Neuron (in vitro differentiated cells): ENCODE results near the gene CDH2.

Experiments used
- H2AFZ ChIP-seq: one replicate; pipeline ENCODE4 v1.6.1; 2013; ENCODE audit warnings: low read depth, mild to moderate bottlenecking, inconsistent platforms, low read length, moderate library complexity
- H3K27me3 ChIP-seq: one replicate; pipeline ENCODE4 v1.6.1; 2013; ENCODE audit warnings: low read length; ENCODE audit not compliant: insufficient read depth
- H3K36me3 ChIP-seq: one replicate; pipeline ENCODE4 v1.6.1; 2013; ENCODE audit warnings: low read length; ENCODE audit not compliant: insufficient read depth
- H3K4me1 ChIP-seq: one replicate; pipeline ENCODE4 v1.6.1; 2013; ENCODE audit warnings: low read length; ENCODE audit not compliant: insufficient read depth
- H3K4me3 ChIP-seq: 2 replicates; pipeline ENCODE4 v1.5.1; 2013; ENCODE audit warnings: mild to moderate bottlenecking, low read length, moderate library complexity
- H3K9me3 ChIP-seq: one replicate; pipeline ENCODE4 v1.6.1; 2013; ENCODE audit warnings: low read length

CDH2 gene

DNA sequence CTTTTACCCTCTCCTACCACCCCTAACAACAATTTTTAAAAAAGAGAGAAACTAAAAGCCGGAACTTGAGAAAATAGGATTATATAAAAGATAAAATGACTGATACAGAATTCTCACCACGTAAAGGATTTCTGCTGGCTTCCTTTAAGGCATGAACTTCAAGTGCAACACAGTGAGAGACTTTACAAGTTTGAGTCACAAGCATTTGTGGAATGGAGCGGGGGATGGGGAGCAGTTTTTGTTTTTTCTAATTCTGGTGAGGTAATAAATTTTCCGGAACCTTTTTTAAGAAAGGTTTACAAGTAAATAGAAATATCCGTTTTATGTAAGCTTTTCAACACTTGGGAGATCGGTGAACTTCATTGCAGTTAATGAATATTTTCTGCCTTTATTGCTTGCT lies 1.8 kb upstream of the CDH2 start:
- Histone ChIP-seq H3K4me3 (peak overlapping the region; percentile 98), H3K27me3 (no peaks in the 10 kb centered on the region), H3K9me3 (no peaks in the 10 kb centered on the region), H2AFZ (peak overlapping the region; percentile 29), H3K4me1 (peaks cover 14% of the 10 kb centered on the region), H3K36me3 (no peaks in the 10 kb centered on the region)

DNA sequence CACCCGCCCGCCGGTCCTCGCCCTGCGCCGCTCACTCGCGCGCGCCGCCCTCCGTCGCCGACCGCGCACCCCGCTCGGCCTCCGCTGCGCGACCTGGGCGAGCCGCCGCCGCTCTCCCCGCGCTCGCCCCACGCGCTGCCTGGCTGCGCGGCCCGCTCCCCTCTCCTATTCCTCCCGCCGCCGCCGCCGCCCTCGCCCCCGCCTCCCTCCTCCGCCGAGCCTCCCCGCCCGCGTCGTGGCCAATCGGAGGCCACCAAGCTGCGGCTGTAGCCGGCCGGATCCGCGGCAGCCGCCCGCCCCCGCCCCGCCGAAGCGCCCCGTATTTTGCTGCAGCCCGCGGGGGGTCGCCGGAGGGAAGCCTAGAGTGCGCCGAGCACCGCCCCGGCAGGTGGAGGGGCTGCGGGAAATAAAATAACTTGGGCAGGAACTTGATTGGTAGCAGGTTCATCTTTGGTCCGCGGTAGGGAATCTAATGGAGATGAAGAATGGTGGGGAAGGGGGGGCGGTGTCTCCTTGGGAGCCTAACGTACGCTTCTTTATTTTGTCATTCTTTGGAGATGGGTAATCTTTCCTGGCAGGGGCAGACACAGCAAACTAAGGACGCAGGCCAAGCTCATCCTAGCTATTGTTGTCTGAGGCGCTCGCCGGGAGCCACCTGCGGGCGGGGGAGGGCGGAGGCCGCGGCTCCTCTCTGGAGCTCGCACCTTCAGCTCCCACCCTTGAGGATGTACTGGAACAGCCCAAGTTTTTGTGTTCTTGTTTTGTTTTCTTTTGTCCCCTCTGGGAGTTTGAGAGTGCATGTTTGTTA lies 1.1 kb upstream of the CDH2 start:
- Histone ChIP-seq H2AFZ (peak overlapping the region; percentile 29), H3K4me3 (peak overlapping the region; percentile 98)

DNA sequence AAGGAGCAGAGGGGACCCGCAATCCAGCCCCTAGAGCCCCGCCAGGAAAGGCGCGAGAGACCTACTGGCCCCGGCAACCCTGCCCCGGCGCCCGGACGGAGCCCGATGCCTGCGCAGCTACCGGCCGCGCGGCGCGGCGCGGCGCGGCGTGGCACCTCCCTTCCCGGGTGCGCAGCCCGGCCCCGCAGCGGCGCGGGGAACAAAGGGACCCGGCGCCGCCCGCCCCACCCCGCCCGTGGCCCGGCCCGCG lies 307 bp downstream of the CDH2 start:
- H3K9me3 ChIP-seq = no peaks in the 10 kb centered on the region
- H3K4me3 ChIP-seq = peak overlapping the region; percentile 98
- H3K27me3 ChIP-seq = no peaks in the 10 kb centered on the region
- no peaks in the 10 kb centered on the region for H3K36me3 ChIP-seq
- peaks cover 26% of the 10 kb centered on the region for H3K4me1 ChIP-seq
- H2AFZ ChIP-seq = no peak overlapping the region

More for the DNA sequence above, 1.1 kb upstream of the CDH2 start:
- Histone ChIP-seq H3K36me3 (no peaks in the 10 kb centered on the region), H3K9me3 (no peaks in the 10 kb centered on the region), H3K4me1 (peaks cover 18% of the 10 kb centered on the region), H3K27me3 (no peaks in the 10 kb centered on the region)

DNA sequence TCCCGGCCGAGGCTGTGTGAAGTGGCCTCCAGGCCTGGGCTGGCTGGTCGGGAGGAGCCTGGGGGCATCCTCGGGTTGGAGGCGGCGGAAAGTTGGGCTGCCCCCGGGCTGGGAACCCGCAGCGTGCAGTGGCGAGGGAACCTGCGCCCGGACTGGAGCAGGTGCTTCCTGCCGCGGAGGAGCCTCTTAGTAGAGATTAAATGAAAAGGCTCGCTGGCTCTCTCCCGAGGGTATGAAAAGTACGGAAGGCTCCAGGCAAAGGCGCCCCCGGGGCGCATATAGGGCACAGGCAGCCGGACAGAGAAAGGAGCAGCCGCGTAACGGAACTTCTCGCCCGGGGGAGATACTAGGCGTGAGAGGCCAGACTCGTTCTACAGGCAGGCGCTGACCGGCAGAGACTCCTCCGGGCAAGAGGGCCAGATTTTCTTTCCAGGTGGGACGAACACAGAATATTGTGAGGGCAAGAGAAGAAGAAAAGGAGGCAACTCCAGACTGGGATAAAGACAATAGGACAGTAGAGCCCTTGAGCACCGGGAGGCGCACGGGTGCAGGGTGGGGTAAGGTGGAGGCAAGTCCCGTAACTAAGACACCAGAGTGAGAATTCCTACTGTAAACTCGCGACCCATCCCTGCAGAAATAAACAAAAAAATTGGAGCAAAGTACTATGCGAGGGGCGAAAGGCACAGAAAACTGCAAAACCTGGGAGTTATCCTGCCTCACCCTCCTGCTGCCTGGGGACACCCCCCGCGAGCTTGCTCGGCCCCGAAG lies 816 bp downstream of the CDH2 start:
- Histone ChIP-seq H3K36me3 (peaks cover under 1% of the 10 kb centered on the region), H3K9me3 (no peaks in the 10 kb centered on the region), H3K27me3 (no peaks in the 10 kb centered on the region), H3K4me3 (peak overlapping the region; percentile 98), H3K4me1 (peaks cover 31% of the 10 kb centered on the region), H2AFZ (no peak overlapping the region)

DNA sequence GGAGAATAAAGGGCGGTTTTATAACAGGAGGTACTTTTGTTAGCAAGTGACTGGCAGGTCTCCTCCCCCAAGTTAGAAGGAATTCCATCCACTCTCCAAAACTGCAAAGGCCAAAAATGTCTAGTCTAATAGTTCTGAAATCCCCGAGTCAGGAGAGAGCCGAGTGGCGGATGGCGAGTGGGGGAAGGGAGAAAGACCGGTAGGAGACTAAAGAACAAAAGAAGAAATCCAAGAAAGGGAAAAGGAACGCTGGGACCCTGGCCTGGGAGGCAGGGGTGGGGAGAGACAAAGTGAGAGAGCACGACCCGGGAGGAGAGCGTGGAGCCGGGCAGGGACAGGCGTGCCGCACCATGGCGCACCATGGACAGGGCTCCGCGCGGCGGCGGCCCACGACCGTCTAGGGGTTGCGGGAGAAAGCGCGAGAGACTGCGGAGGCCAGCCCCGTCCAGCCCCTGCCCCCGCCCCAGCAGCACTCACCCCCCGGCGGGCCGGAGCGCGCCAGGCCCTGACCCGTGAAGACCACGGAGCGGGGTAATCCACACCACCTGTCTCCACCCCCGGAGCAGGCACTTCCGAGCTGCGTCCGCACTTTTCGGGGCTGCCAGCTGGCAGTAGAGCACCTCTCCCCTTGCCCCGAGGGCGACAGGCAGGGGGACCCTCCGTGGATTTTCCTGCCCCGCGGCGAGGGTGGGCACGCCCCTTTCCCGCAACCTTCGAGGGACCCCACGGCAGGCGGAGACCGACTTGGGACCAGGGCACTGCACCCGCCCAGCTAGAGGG lies 1.6 kb downstream of the CDH2 start:
- Histone ChIP-seq H3K36me3 (peaks cover 8% of the 10 kb centered on the region), H3K4me1 (peaks cover 37% of the 10 kb centered on the region), H3K27me3 (no peaks in the 10 kb centered on the region)

DNA sequence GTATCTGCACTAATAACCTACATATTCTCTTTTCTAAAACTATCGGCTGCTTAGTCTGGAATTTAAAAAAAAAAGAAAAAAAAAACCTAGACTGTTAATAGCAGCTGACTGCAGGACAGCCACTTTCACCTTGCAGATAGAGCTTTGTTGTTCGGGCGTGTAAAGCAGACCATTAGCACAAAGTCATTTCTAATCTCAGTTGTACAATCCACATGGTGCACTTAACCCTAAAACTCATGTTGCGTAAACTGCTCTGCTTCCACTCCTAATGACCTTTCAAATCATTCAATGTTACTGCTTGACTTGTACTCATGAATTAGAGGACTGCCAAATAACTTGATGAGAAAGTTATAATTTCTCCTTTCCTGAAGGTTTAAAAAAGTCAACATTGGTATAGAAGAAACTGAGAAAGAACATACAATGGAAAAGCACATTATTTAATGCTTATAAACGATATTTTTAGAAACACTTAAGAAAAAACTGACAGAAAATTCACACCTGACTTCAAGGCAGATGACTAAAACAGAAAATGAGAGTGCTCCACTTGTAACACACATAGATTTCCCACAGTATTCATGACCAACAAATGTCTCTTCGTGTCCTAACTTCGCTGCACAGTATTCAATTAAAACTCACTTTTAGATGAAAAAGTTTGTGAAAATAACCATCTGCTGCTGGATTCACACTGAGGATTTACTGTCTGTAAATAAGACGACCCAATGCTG lies 2.6 kb downstream of the CDH2 start:
- no peaks in the 10 kb centered on the region for H3K27me3 ChIP-seq
- peaks cover 15% of the 10 kb centered on the region for H3K36me3 ChIP-seq
- H2AFZ ChIP-seq = no peak overlapping the region
- no peaks in the 10 kb centered on the region for H3K9me3 ChIP-seq
- peak overlapping the region; percentile 98 for H3K4me3 ChIP-seq
- H3K4me1 ChIP-seq = peaks cover 30% of the 10 kb centered on the region

More for the DNA sequence above, 1.6 kb downstream of the CDH2 start:
- peak overlapping the region; percentile 98 for H3K4me3 ChIP-seq
- no peak overlapping the region for H2AFZ ChIP-seq
- H3K9me3 ChIP-seq = no peaks in the 10 kb centered on the region

DNA sequence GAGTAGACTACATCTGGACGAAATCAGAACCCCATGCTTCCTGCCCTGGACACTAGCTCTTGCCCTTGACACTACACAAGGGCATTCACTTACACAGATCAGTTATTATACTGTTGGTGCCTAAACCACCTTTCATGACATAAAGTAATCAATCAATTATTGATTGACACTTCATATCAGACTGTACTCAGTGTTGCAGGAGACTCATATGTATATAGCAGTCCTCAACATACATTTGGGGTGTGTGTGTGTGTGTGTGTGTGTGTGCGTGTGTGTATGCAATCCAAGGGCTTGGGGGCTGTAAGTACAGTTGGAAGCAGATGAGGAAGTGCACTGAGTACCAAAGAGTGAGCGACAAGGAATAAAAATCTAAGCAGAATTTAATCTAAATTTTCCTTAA lies 5.1 kb downstream of the CDH2 start:
- H2AFZ ChIP-seq = no peak overlapping the region
- no peaks in the 10 kb centered on the region for H3K27me3 ChIP-seq
- peaks cover 25% of the 10 kb centered on the region for H3K36me3 ChIP-seq
- H3K4me1 ChIP-seq = peaks cover 48% of the 10 kb centered on the region
- H3K4me3 ChIP-seq = peak overlapping the region; percentile 98
- no peaks in the 10 kb centered on the region for H3K9me3 ChIP-seq

DNA sequence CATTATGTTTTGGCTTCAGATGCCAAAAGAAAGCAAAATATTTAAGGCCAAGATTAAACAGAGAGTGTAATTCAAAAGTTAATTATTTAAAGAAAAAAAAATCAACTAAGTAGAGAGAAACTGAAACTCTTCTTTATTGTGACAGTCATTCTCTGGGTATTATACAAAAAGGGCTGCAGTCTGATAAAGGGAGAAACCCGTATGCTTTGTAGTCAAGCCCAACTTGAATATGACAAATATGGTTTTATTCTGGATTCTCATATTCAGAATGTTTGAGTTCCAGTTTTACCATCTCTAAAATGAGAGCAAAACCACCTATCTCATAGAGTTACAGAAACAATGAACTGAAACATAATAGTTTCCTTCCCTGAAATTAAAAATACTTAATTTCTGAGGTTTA lies 8.2 kb downstream of the CDH2 start:
- H2AFZ ChIP-seq = no peak overlapping the region
- peaks cover 41% of the 10 kb centered on the region for H3K36me3 ChIP-seq
- no peaks in the 10 kb centered on the region for H3K9me3 ChIP-seq
- peaks cover 54% of the 10 kb centered on the region for H3K4me1 ChIP-seq
- H3K4me3 ChIP-seq = no peak overlapping the region
- H3K27me3 ChIP-seq = no peaks in the 10 kb centered on the region

DNA sequence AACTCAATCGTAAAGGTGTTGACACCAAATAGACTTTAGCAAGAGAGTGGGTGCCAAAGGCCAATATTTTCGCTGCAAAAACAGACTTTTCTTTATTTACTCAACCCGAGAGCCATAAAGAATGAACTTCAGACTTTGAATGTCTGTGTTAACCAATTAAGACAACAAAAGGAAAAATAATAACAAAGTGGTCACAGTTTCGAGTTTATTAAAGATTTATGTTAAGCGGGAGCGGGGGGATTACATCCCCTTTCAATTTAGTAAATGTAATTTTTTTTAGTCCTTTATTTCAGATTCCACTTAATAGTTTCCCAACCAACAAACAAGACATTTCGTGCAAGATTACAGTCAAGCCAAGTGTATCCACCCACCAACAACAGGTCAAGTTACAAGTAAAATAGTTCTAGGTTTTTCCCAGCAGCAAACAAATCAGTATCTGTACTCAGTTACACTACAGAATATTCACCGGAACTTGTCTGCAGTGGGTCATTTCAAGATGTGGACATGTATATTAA lies 9.0 kb downstream of the CDH2 start:
- no peak overlapping the region for H3K4me3 ChIP-seq
- H3K9me3 ChIP-seq = no peaks in the 10 kb centered on the region
- no peak overlapping the region for H2AFZ ChIP-seq
- peaks cover 49% of the 10 kb centered on the region for H3K4me1 ChIP-seq
- no peaks in the 10 kb centered on the region for H3K27me3 ChIP-seq
- peaks cover 43% of the 10 kb centered on the region for H3K36me3 ChIP-seq

DNA sequence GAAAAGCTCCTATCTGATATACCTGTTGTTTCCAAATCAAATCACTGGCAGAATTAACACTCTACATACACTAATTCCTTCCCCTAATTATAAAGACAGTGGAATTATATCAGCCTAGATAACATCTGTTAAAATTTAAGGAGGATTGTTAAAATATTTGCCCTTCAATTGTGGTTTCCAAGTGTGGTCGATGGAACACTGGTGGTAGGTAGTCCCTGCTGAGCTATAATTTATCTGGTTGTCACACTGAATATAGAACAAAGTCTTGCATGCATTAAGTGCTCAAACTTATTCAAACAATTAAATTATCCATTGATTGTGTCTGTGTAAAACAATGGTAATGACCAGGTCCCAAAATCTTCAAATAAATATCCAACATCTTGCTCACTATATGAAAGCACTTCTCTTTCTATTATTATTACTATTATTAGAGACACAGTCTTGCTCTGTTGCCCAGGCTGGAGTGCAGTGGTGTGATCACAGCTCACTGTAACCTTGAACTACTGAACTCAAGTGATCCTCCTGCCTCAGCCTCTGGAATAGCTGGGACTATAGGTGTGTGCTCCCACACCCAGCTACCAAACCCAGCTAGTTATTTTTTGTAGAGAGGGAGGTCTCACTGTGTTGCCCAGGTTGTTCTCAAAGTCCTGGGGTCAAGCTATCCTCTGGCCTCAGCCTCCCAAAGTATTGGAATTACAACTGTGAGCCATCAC lies 12.0 kb downstream of the CDH2 start:
- Histone ChIP-seq H3K9me3 (no peaks in the 10 kb centered on the region), H3K4me1 (peaks cover 29% of the 10 kb centered on the region), H3K36me3 (peaks cover 40% of the 10 kb centered on the region), H2AFZ (no peak overlapping the region), H3K4me3 (no peak overlapping the region), H3K27me3 (no peaks in the 10 kb centered on the region)

DNA sequence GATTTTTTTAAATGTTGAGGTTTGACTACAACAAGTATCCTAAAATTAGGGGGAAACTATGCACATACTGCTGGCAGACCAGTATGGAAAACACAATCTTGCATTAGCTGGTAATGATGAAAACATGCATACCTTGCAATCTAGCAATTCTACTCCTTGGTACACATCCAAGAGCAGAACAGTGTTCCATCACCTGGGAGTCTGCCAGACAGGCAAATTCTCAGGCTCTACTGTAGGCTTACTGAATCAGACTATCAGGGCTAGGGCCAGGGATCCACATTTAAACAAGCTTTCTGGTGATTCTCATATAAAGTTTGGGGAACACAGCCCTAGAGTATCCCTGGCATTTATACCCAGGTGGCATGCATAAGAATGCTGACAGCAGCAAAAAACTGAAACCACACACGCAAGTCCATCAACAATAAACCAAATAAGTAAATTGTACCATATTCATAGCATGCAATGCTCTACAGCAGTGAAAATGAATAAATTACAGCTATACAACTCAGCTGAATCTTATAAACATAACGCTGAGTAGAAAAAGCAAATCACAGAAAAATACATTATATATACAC lies 13.6 kb downstream of the CDH2 start:
- Histone ChIP-seq H3K4me1 (peaks cover 15% of the 10 kb centered on the region), H3K9me3 (no peaks in the 10 kb centered on the region), H3K4me3 (no peak overlapping the region), H3K27me3 (no peaks in the 10 kb centered on the region), H3K36me3 (peaks cover 38% of the 10 kb centered on the region), H2AFZ (no peak overlapping the region)
